ENCODE measurements around the gene NPR2.

Gene NPR2

GRCh38 chr9:35763803-35764202, 27.6 kb upstream of the NPR2 start:
- no peak for DNase-seq (ENCODE audit: low read depth)

- DNase-seq (ENCODE audit: low read depth), result no peak
Observed at GRCh38 chr9:35766997-35767396, 24.4 kb upstream of the NPR2 start.

GRCh38 chr9:35767458-35767857, 23.9 kb upstream of the NPR2 start:
- no peak for DNase-seq (ENCODE audit: low read depth)

GRCh38 chr9:35769763-35770162, 21.6 kb upstream of the NPR2 start:
- DNase-seq (ENCODE audit: low read depth), result no peak

GRCh38 chr9:35771075-35771433, 20.3 kb upstream of the NPR2 start:
- DNase-seq (ENCODE audit: low read depth), result no peak

GRCh38 chr9:35771534-35771933, 19.9 kb upstream of the NPR2 start:
- no peak for DNase-seq (ENCODE audit: low read depth)

- no peak for DNase-seq (ENCODE audit: low read depth)
Observed at GRCh38 chr9:35771943-35772342, 19.4 kb upstream of the NPR2 start.

- DNase-seq (ENCODE audit: low read depth), result no peak
Observed at GRCh38 chr9:35774907-35775635, 16.3 kb upstream of the NPR2 start.

- no peak for DNase-seq (ENCODE audit: low read depth)
Observed at GRCh38 chr9:35776018-35776417, 15.4 kb upstream of the NPR2 start.

GRCh38 chr9:35778496-35778895, 12.9 kb upstream of the NPR2 start:
- DNase-seq (ENCODE audit: low read depth), result no peak

GRCh38 chr9:35781066-35781465, 10.3 kb upstream of the NPR2 start:
- no peak for DNase-seq (ENCODE audit: low read depth)

GRCh38 chr9:35783418-35783817, 8.0 kb upstream of the NPR2 start:
- DNase-seq (ENCODE audit: low read depth), result no peak

- DNase-seq (ENCODE audit: low read depth), result no peak
Observed at GRCh38 chr9:35789541-35789940, 1.9 kb upstream of the NPR2 start.

- DNase-seq (ENCODE audit: low read depth), result no peak
Observed at GRCh38 chr9:35790025-35790384, 1.4 kb upstream of the NPR2 start.

GRCh38 chr9:35790385-35791296, 750 bp upstream of the NPR2 start:
- no peak for DNase-seq (ENCODE audit: low read depth)

- DNase-seq (ENCODE audit: low read depth), result no peak
Observed at GRCh38 chr9:35792024-35792813, 828 bp downstream of the NPR2 start.

GRCh38 chr9:35792826-35793225, 1.4 kb downstream of the NPR2 start:
- no peak for DNase-seq (ENCODE audit: low read depth)

GRCh38 chr9:35793461-35793860, 2.1 kb downstream of the NPR2 start:
- no peak for DNase-seq (ENCODE audit: low read depth)

- DNase-seq (ENCODE audit: low read depth), result no peak
Observed at GRCh38 chr9:35795695-35796094, 4.3 kb downstream of the NPR2 start.

GRCh38 chr9:35797311-35798109, 6.1 kb downstream of the NPR2 start:
- no peak for DNase-seq (ENCODE audit: low read depth)

GRCh38 chr9:35798658-35799374, 7.4 kb downstream of the NPR2 start:
- no peak for DNase-seq (ENCODE audit: low read depth)
